Upper lobe of left lung (tissue), 6 donors: Measurements from ENCODE around the gene CIAO2A. TPM values are rescaled to one million over a fixed set of nuclear protein-coding genes. Genes with fewer than 3 reads are reported as not detected.

Source experiments
- ATAC-seq, 2 donors: fragments of 200-7000 bp; cut with Tn5 transposase; one replicate each; pipeline ENCODE4 v1.9.1; 2022; ENCODE audit warnings: mild to moderate bottlenecking in 2 of 2, moderate library complexity in 2 of 2; ENCODE audit not compliant: low FRiP score in 2 of 2
- DNase-seq, 2 donors: peaks; one replicate each; pipeline ENCODE4 v3.0.0-alpha.2; 2019 to 2020
- H3K27ac ChIP-seq, 4 donors: fragments of 200-600 bp; sonication (generic); one replicate each; pipeline ENCODE4 v1.5.1; 2016 to 2019
- H3K27me3 ChIP-seq, 4 donors: fragments of 200-600 bp; sonication (generic); one replicate each; pipeline ENCODE4 v1.5.1; 2017 to 2019
- H3K36me3 ChIP-seq, 4 donors: fragments of 200-600 bp; sonication (generic); one replicate each; pipeline ENCODE4 v1.5.1; 2016 to 2019
- H3K4me1 ChIP-seq, 4 donors: fragments of 200-600 bp; sonication (generic); one replicate each; pipeline ENCODE4 v1.5.1; 2018 to 2019
- H3K4me3 ChIP-seq, 4 donors: fragments of 200-600 bp; sonication (generic); one replicate each; pipeline ENCODE4 v1.5.1; 2017 to 2019; ENCODE audit warnings: mild to moderate bottlenecking in 2 of 4, moderate library complexity in 1 of 4
- H3K9me3 ChIP-seq, 4 donors: fragments of 200-600 bp; sonication (generic); one replicate each; pipeline ENCODE4 v1.5.1; 2018 to 2019
- CTCF ChIP-seq, 6 experiments: fragments of 450-650 bp in 4 of 6; fragments of 200-600 bp in 2 of 6; sonication (generic) in 2 of 6; IDR thresholded peaks; one replicate each; pipeline ENCODE4 v1.5.1; 2016 to 2019; ENCODE audit warnings: antibody characterized with exemption in 6 of 6
- EP300 ChIP-seq, 4 donors: sonication (generic); formaldehyde crosslinking; IDR thresholded peaks; one replicate each; pipeline ENCODE4 v1.5.1; 2017; ENCODE audit warnings: antibody characterized with exemption in 4 of 4, control low read depth in 2 of 4
- POLR2A ChIP-seq, 4 donors: fragments of 450-650 bp; IDR thresholded peaks; one replicate each; pipeline ENCODE4 v1.5.1; 2016 to 2017; ENCODE audit warnings: antibody characterized with exemption in 4 of 4, mild to moderate bottlenecking in 2 of 4
- POLR2AphosphoS5 ChIP-seq, 2 donors: sonication (generic); formaldehyde crosslinking; IDR thresholded peaks; one replicate each; pipeline ENCODE4 v1.5.1; 2017; ENCODE audit warnings: antibody characterized with exemption in 2 of 2
- WGBS, 2 donors: methylation state at CpG; one replicate each; pipeline ENCODE4 v1.1.5; 2017 to 2018; 5-methylcytosine and 5-hydroxymethylcytosine counted together
- total RNA-seq, 6 donors: library from RNA; depleted of rRNA in 4 of 6; stranded (reverse); fragments of >200 nt in 4 of 6; gene quantifications; one replicate each; pipeline versions ENCODE4 v1.1.0 to v1.2.1, GENCODE V29; 2016 to 2021
- donor health status: DM: no; HTN: no; CAD: no; lungs with moderate emphysema.
- donor health status: DM: no; HTN: yes; CAD: no; lungs with severe emphysema.

The CIAO2A gene
- total RNA-seq, 6 donors from 2014 or later: 38.8 to 70.3 (median 49.2) TPM

DNA sequence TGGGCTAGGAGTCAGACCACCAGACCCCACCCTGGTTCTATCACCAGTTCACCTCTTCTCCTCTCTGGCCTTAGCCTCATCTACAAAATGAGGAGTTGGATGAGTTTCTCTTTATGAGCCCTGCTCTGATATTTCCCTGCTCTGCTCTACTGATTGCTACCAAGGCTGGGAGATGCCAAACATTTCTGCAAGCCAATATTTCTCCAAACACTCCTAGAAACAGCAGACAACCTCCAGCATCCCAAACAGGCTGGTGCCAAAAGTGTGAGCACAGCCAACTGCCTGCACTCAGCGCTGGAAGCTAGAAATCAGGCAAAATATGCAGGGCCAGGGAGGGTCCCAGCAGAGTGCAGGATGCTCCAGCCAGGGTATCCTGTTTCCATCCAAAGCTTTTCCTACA lies 58.1 kb downstream of the CIAO2A start:
- no peaks in the 10 kb centered on the region for H3K4me1 ChIP-seq
- no peak overlapping the region for H3K4me3 ChIP-seq
- no peaks in the 10 kb centered on the region for H3K27me3 ChIP-seq
- no peak overlapping the region for H3K27ac ChIP-seq
- TF ChIP-seq CTCF (IDR thresholded peaks at IDR 0.05) (no peak), EP300 (IDR thresholded peaks at IDR 0.05) (no peak), POLR2A (IDR thresholded peaks at IDR 0.05) (no peak), POLR2AphosphoS5 (IDR thresholded peaks at IDR 0.05) (no peak)
- ATAC-seq (no peak), DNase-seq (no peak)
- WGBS, 2 donors: 78 to 80% methylated on average over 1 of the region's 1 CpG
- H3K9me3 ChIP-seq: no peaks in the 10 kb centered on the region
- H3K36me3 ChIP-seq: peaks cover 0 to 24% (median 9%) of the 10 kb centered on the region in 4 donors

DNA sequence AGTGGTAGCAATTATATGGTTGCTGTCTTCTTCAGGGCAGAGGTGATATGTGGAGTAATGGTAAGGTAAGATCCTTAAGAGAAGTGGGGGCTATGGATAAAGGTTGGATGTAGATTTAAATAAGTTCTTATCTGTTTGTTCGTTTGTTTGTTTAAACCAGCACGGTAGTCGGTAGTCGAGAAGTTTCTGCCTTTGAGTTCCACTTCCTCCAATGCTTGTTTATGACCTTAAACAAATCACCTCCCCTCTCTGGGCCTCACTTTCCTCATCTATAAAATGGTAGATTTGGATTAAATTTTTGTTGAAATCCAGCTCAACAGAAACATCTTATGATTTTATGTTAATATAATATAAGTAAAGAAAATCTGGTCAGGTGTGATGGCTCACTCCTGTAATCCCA lies 59.1 kb downstream of the CIAO2A start:
- no peak for ATAC-seq
- Histone ChIP-seq H3K36me3 (peaks cover 0 to 22% (median 9%) of the 10 kb centered on the region in 4 donors), H3K9me3 (no peaks in the 10 kb centered on the region), H3K4me1 (no peaks in the 10 kb centered on the region), H3K27me3 (no peaks in the 10 kb centered on the region), H3K4me3 (no peak overlapping the region), H3K27ac (no peak overlapping the region)
- 31 to 33% methylated on average over 4 of the region's 4 CpGs for WGBS, 2 donors
- no peak for DNase-seq
- no peak for TF ChIP-seq POLR2A (IDR thresholded peaks at IDR 0.05)
- no peak for TF ChIP-seq EP300 (IDR thresholded peaks at IDR 0.05)
- no peak for TF ChIP-seq POLR2AphosphoS5 (IDR thresholded peaks at IDR 0.05)
- TF ChIP-seq CTCF (IDR thresholded peaks at IDR 0.05): no peak

DNA sequence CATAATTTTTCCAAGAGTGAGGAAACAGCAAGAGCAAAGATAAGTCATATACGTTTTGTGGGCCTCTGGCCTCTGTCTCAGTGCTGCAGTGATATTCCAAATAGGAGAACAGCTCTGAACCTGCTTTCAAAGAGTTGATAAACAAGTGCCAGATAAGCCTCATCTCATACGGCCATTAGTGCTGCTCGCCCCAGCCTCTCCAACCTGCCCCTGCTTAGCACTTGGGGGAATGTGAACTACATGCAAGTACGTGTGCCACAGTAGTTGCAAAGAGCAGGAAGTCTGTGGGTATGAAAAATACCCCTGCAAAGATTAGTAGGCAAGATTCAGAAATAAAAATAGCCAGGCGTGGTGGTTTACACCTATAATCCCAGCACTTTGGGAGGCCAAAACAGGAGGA lies 61.3 kb downstream of the CIAO2A start:
- 65 to 80% methylated on average over 5 of the region's 5 CpGs for WGBS, 2 donors
- no peak for TF ChIP-seq POLR2AphosphoS5 (IDR thresholded peaks at IDR 0.05)
- no peak for TF ChIP-seq POLR2A (IDR thresholded peaks at IDR 0.05)
- no peak for TF ChIP-seq EP300 (IDR thresholded peaks at IDR 0.05)
- TF ChIP-seq CTCF (IDR thresholded peaks at IDR 0.05): no peak
- no peak for DNase-seq
- Histone ChIP-seq H3K36me3 (peaks cover 0 to 8% (median 3%) of the 10 kb centered on the region in 4 donors), H3K27me3 (no peaks in the 10 kb centered on the region), H3K4me3 (no peak overlapping the region), H3K27ac (no peak overlapping the region), H3K9me3 (no peaks in the 10 kb centered on the region), H3K4me1 (peaks cover 0 to 6% (median under 1%) of the 10 kb centered on the region in 4 donors)
- ATAC-seq: no peak

GRCh38 chr15:64030123-64030522 lies 63.5 kb downstream of the CIAO2A start:
- TF ChIP-seq POLR2A (IDR thresholded peaks at IDR 0.05): no peak
- TF ChIP-seq POLR2AphosphoS5 (IDR thresholded peaks at IDR 0.05): no peak
- no peak for TF ChIP-seq EP300 (IDR thresholded peaks at IDR 0.05)
- no peak for TF ChIP-seq CTCF (IDR thresholded peaks at IDR 0.05)
- 93 to 99% methylated on average over 4 of the region's 4 CpGs for WGBS, 2 donors

DNA sequence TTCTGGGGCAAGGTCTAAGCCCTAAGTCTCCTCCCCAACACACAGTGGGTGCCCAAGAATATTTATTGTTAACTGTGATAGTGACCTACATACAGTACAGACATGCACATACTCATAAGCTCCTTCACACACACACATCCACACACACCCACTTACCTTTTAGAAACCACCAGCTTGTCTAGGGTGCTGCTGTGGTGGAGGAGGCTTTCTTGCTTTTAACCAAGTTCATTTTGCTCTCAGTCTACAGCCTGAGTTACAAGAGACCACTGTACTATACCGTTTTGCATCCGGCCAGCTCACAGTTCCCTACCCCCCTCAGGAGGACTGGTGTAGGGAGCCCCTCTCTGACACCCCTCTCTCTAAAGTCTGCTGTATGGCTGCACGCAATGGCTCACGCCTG lies 64.0 kb downstream of the CIAO2A start:
- ATAC-seq (no peak), DNase-seq (no peak)
- Histone ChIP-seq H3K4me1 (peaks cover 7 to 14% (median 12%) of the 10 kb centered on the region in 4 donors), H3K27ac (no peak overlapping the region), H3K36me3 (no peaks in the 10 kb centered on the region), H3K4me3 (no peak overlapping the region), H3K9me3 (no peaks in the 10 kb centered on the region), H3K27me3 (no peaks in the 10 kb centered on the region)
- WGBS, 2 donors: 78 to 95% methylated on average over 2 to 4 of the region's 4 CpGs
- TF ChIP-seq EP300 (IDR thresholded peaks at IDR 0.05) (no peak), POLR2A (IDR thresholded peaks at IDR 0.05) (no peak), POLR2AphosphoS5 (IDR thresholded peaks at IDR 0.05) (no peak), CTCF (IDR thresholded peaks at IDR 0.05) (no peak)

More at GRCh38 chr15:64030123-64030522, 63.5 kb downstream of the CIAO2A start:
- no peaks in the 10 kb centered on the region for H3K9me3 ChIP-seq
- no peaks in the 10 kb centered on the region for H3K27me3 ChIP-seq
- DNase-seq (no peak), ATAC-seq (no peak)
- H3K27ac ChIP-seq: no peak overlapping the region
- no peaks in the 10 kb centered on the region for H3K36me3 ChIP-seq
- H3K4me3 ChIP-seq: no peak overlapping the region
- H3K4me1 ChIP-seq: peaks cover 7 to 14% (median 10%) of the 10 kb centered on the region in 4 donors
